Tibial artery (tissue), 4 donors: ENCODE measurements around the gene FRS3.

Experiments used
- DNase-seq, 2 donors: peaks; one replicate each; pipeline ENCODE4 v3.0.0-alpha.2; 2019
- H3K27ac ChIP-seq, 2 donors: fragments of 200-600 bp; sonication (generic) in 1 of 2; 1 replicate in 1 of 2; 2 replicates in 1 of 2; pipeline ENCODE4 v1.5.1; 2018 to 2019; ENCODE audit warnings: mild to moderate bottlenecking in 1 of 2
- H3K27me3 ChIP-seq, 2 donors: fragments of 200-600 bp; sonication (generic) in 1 of 2; one replicate each; pipeline versions ENCODE4 v1.5.1 to v1.6.0; 2016 to 2019
- H3K36me3 ChIP-seq, 3 donors: fragments of 200-600 bp; sonication (generic) in 2 of 3; one replicate each; pipeline ENCODE4 v1.5.1; 2016 to 2019; ENCODE audit warnings: mild to moderate bottlenecking in 2 of 3
- H3K4me1 ChIP-seq, 4 donors: fragments of 200-600 bp; sonication (generic) in 2 of 4; 1 replicate in 3 of 4; 2 replicates in 1 of 4; pipeline ENCODE4 v1.5.1; 2016 to 2019
- H3K4me3 ChIP-seq, 2 donors: fragments of 200-600 bp; sonication (generic) in 1 of 2; 1 replicate in 1 of 2; 2 replicates in 1 of 2; pipeline ENCODE4 v1.5.1; 2018 to 2019; ENCODE audit warnings: mild to moderate bottlenecking in 2 of 2
- H3K9me3 ChIP-seq, 3 donors: fragments of 200-600 bp; sonication (generic) in 1 of 3; one replicate each; pipeline ENCODE4 v1.5.1; 2016 to 2019
- intact Hi-C: fragments of 100-400 bp; cut with DNase I; formaldehyde crosslinking; loops from one replicate; pipeline ENCODE4 v1.15.0; 2023; ENCODE audit warnings: low total_unique reads
- TF ChIP-seq, protein P1 (sequence below), 2 experiments: fragments of 200-600 bp in 1 of 2; fragments of 450-650 bp in 1 of 2; IDR thresholded peaks; one replicate each; pipeline ENCODE4 v1.5.1; 2017 to 2019; ENCODE audit warnings: antibody characterized with exemption in 2 of 2, mild to moderate bottlenecking in 1 of 2, moderate library complexity in 1 of 2

Gene FRS3

DNA sequence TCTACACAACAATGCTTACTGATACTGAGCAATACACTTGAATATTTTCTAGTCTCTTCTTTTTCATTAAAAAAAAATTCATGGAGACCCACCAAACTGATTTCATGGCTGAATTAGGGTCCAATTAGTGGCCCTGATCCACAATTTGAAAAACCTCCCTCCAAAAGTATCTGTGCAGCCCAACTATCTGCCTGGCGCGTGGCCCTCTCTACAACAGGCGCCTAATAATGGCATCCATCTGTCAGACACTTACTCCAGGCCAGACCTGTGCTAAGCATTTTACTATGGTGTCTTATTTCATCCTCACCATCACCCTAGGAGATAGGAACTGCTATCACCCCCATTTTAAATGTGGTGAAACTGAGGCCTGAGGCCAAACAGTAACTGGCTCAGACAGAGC, 58.3 kb downstream of the FRS3 start:
- TF ChIP-seq, protein P1, sequence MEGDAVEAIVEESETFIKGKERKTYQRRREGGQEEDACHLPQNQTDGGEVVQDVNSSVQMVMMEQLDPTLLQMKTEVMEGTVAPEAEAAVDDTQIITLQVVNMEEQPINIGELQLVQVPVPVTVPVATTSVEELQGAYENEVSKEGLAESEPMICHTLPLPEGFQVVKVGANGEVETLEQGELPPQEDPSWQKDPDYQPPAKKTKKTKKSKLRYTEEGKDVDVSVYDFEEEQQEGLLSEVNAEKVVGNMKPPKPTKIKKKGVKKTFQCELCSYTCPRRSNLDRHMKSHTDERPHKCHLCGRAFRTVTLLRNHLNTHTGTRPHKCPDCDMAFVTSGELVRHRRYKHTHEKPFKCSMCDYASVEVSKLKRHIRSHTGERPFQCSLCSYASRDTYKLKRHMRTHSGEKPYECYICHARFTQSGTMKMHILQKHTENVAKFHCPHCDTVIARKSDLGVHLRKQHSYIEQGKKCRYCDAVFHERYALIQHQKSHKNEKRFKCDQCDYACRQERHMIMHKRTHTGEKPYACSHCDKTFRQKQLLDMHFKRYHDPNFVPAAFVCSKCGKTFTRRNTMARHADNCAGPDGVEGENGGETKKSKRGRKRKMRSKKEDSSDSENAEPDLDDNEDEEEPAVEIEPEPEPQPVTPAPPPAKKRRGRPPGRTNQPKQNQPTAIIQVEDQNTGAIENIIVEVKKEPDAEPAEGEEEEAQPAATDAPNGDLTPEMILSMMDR (IDR thresholded peaks at IDR 0.05) = no peak
- Histone ChIP-seq H3K27me3 (no peaks in the 10 kb centered on the region), H3K4me3 (no peak overlapping the region), H3K4me1 (peaks cover 0 to 55% (median 42%) of the 10 kb centered on the region in 4 donors), H3K9me3 (no peaks in the 10 kb centered on the region), H3K36me3 (no peaks in the 10 kb centered on the region), H3K27ac (no peak overlapping the region)
- DNase-seq = no peak
- intact Hi-C loops = no loop called here

DNA sequence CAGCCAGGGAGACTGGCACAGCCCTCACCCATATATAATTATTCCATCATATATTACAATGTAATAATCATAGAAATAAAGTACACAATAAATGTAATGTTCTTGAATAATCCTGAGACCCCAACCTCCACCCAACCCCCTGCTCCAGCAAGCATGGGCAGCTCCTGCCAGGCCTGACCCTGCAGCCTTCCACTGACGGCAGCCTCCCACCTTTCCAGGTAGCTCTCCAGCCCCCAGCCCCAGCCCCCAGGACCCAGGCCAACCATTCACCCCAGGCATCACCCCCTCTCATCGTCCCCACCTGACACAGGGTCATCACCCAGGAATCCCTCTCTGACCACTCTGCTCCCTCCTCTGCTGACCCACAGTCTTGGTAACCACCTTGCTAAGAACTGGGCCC, 58.9 kb downstream of the FRS3 start:
- Histone ChIP-seq H3K4me1 (peaks cover 0 to 62% (median 47%) of the 10 kb centered on the region in 4 donors), H3K27ac (no peak overlapping the region), H3K4me3 (no peak overlapping the region), H3K36me3 (no peaks in the 10 kb centered on the region), H3K9me3 (no peaks in the 10 kb centered on the region), H3K27me3 (no peaks in the 10 kb centered on the region)
- intact Hi-C loops = no loop called here
- no peak for DNase-seq
- TF ChIP-seq, protein P1 (IDR thresholded peaks at IDR 0.05) = no peak

DNA sequence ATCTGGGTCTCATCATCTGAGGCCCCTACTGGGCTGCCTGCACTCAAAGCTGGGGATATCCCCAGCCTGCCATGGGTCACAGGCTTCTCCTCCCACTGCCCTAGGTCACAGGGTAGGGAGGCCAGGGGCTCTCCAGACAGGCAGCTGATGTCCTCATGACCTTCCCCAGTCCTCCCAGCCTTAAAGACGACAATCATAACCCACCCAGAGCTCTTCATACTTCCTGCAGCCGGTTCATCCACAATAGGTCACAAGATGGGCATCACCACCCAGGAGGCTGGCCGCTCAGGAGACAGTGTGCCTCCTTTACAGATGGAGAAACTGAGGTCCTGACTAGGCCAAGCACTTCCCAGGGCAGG, 59.5 kb downstream of the FRS3 start:
- TF ChIP-seq, protein P1 (IDR thresholded peaks at IDR 0.05) = no peak
- H3K9me3 ChIP-seq = no peaks in the 10 kb centered on the region
- no peak overlapping the region for H3K27ac ChIP-seq
- no peaks in the 10 kb centered on the region for H3K36me3 ChIP-seq
- no peak for DNase-seq
- intact Hi-C loops = no loop called here
- H3K27me3 ChIP-seq = no peaks in the 10 kb centered on the region
- H3K4me3 ChIP-seq = no peak overlapping the region
- peaks cover 0 to 63% (median 48%) of the 10 kb centered on the region in 4 donors for H3K4me1 ChIP-seq
